Right ventricle myocardium inferior (tissue), 1 donor: ENCODE measurements around the gene KIF5A. TPM values are rescaled to one million over a fixed set of nuclear protein-coding genes. Genes with fewer than 3 reads are reported as not detected.
A peak's percentile ranks its signal among the peaks of the same experiment; 100 is the strongest.
"Not testable (repeated sequence)": the region's sequence is repeated elsewhere in the genome, so short reads cannot be mapped to it uniquely, and the experiment has no call there.

ENCODE experiments used
- ATAC-seq: fragments of 200-7000 bp; cut with Tn5 transposase; one replicate; pipeline ENCODE4 v1.9.1; 2020; ENCODE audit warnings: mild to moderate bottlenecking, moderate library complexity
- DNase-seq: peaks from one replicate; pipeline ENCODE4 v3.0.0; 2021; ENCODE audit errors: missing footprints
- intact Hi-C: fragments of 100-400 bp; cut with DNase I; formaldehyde crosslinking; loops from one replicate; pipeline ENCODE4 v1.11.0; 2022
- total RNA-seq: library from RNA; stranded (reverse); fragmentation: NEBNext Ultra II Directional; extraction: Animal tissue kit (Norgen Biotek cat#: 25700); gene quantifications from one replicate; pipeline ENCODE4 v1.2.1, GENCODE V29; 2021
- donor health status: DM: no; HTN: yes; CAD: no; lungs with severe emphysema.

Gene KIF5A
- total RNA-seq, 1 donor from 2014 or later: 0.05 TPM

GRCh38 chr12:57609101-57609780 lies 59.4 kb downstream of the KIF5A start:
- DNase-seq (no peak), ATAC-seq (no peak)
- intact Hi-C loops: no loop called here

- intact Hi-C loops: loop anchor here (5.0 kb wide), 1 partner anchor 88 kb away; the partner anchor contains the start of genes DDIT3 and MBD6
- ATAC-seq (peak; percentile 18), DNase-seq (no peak)
Measured at GRCh38 chr12:57609781-57610553, 60.1 kb downstream of the KIF5A start.

GRCh38 chr12:57610554-57611107 lies 60.8 kb downstream of the KIF5A start:
- intact Hi-C loops: loop anchor here (5.0 kb wide), 1 partner anchor 88 kb away; the partner anchor contains the start of genes DDIT3 and MBD6
- ATAC-seq (peak; percentile 50), DNase-seq (no peak)

- intact Hi-C loops: loop anchor here (5.0 kb wide), 1 partner anchor 89 kb away; the partner anchor contains the start of genes DDIT3 and MBD6
- ATAC-seq (peak; percentile 91), DNase-seq (peak; percentile 87)
Measured at GRCh38 chr12:57611108-57611826, 61.4 kb downstream of the KIF5A start, which contains the start of gene ARHGEF25. Gene ARHGEF25 (plus strand): TSS chr12:57611435. CDS start chr12:57611895, 460 bp downstream.

- DNase-seq: no peak
Measured at GRCh38 chr12:57611827-57612710, 62.2 kb downstream of the KIF5A start.

DNA sequence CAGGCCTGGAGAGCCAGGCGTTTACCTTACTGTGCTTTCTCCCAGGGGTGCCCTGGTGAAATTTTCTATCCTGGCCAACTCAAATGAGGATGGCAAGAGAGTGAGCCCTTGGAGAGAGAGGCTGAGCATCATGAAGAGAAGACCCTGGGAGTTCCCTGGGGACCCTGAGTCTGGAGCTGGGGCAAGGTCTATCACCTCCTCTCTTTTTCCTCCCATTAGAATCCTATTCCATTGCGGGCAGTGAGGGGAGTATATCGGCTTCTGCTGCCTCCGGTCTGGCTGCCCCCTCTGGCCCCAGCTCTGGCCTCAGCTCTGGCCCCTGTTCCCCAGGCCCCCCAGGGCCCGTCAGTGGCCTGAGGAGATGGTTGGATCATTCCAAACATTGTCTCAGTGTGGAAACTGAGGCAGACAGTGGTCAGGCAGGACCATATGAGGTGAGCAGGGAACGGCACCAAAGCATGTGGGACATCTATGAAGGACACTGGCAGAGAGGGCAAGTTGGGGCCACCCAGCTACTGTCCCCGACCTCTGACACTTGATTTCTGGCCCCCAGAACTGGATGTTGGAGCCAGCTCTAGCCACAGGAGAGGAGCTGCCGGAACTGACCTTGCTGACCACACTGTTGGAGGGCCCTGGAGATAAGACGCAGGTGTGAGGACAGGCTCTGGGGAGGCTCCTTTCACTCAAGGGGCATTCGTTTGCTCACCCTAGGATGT lies 63.0 kb downstream of the KIF5A start:
- no peak for ATAC-seq

More at GRCh38 chr12:57611827-57612710, 62.2 kb downstream of the KIF5A start:
- no peak for ATAC-seq
- intact Hi-C loops: loop anchor here (5.0 kb wide), 1 partner anchor 90 kb away; the partner anchor contains the start of genes DDIT3 and MBD6

DNA sequence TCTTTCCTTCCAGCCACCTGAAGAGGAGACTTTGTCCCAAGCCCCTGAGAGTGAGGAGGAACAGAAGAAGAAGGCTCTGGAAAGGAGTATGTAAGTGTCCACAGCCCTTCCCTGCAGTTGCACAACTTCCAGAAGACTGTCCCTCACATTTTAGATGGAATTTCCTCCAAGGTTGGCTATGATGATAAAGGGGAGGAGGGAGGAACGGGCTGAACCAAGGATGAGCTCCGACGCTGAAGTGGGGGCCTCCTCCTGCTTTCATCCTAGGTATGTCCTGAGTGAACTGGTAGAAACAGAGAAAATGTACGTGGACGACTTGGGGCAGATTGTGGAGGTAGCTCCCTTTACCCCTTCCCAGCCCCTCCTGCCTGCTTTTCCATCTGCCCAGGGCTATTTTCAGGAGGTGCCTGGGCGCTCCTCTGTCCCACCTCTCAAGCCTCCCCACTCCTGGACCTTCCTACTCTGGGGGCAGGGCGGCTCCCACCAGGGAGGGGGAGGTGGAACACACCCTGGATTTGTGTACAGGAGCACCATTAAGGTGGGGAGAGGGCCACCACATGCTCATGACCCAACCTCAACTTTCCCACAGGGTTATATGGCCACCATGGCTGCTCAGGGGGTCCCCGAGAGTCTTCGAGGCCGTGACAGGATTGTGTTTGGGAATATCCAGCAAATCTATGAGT lies 63.7 kb downstream of the KIF5A start:
- intact Hi-C loops: loop anchor here (5.0 kb wide), 1 partner anchor 91 kb away; the partner anchor contains the start of genes DDIT3 and MBD6
- DNase-seq: no peak
- ATAC-seq: no peak

More for the DNA sequence above, 63.0 kb downstream of the KIF5A start:
- intact Hi-C loops: loop anchor here (5.0 kb wide), 1 partner anchor 91 kb away; the partner anchor contains the start of genes DDIT3 and MBD6
- no peak for DNase-seq

DNA sequence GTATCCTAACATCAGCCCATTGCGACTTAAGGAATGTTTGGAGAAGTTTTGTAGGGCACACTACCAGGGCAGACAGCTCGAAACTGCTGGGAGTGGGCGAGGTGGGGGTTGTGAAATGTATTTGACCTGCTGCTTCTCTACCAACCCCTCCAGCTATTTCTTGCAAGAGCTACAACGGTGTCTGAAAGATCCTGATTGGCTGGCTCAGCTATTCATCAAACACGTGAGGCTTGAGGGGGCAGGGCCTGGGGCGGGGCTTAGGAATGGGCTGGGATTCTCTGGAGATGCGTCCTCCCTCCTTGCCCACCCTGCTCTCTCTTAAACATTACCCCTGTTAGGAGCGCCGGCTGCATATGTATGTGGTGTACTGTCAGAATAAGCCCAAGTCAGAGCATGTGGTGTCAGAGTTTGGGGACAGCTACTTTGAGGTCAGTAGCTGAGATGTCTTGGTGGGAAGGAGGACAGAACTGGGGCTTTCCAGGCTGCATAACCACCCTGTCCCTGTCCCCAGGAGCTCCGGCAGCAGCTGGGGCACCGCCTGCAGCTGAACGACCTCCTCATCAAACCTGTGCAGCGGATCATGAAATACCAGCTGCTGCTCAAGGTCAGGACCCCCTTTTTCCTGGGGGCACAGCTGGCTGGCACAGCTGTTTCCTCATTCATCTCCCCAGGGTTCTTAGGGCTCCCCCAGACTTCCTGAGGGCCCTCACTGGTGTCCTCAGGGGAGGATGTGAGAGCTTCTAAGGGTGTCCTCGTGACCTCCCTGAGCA lies 64.5 kb downstream of the KIF5A start:
- DNase-seq (no peak), ATAC-seq (no peak)
- intact Hi-C loops: loop anchor here (5.0 kb wide), 1 partner anchor 92 kb away; the partner anchor contains the start of genes DDIT3 and MBD6

DNA sequence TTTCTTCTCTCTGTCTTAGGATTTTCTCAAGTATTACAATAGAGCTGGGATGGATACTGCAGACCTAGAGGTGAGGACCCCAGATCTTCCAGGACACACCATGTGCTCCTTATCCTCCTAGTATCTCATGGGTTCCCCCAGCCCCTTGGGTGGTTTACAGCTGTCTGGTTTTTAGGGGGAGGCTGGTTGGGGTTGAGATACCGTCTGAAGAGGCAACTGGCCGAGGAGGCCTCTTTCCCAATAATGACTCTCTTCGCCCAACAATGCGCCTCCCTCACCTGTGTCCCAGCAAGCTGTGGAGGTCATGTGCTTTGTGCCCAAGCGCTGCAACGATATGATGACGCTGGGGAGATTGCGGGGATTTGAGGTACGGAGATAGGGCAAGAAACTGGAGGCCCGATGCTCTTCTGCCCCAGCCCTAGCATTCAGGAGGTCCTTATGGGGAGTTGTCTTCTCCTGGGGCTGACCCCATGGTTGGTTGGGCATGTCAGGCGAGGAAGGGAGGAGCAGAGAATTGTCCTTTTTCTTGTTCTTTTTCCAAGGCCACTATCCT lies 65.2 kb downstream of the KIF5A start:
- intact Hi-C loops: loop anchor here (5.0 kb wide), 1 partner anchor 93 kb away; the partner anchor contains the start of genes DDIT3 and MBD6
- no peak for DNase-seq
- ATAC-seq: no peak

DNA sequence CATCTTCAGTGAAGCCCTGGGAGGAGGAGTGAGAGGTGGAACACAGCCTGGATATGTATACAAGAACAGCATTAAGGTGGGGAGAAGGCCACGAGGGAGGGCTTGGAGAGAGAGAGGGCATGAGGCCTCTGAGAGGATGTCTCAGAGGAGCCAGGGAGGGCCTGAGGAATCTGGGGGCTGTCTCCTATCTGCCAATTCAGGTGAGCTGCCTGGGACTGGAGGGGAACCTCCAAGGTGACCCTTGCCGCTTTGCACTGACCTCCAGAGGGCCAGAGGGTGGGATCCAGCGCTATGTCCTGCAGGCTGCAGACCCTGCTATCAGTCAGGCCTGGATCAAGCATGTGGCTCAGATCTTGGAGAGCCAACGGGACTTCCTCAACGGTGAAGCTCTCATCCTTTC lies 65.8 kb downstream of the KIF5A start:
- ATAC-seq (no peak), DNase-seq (no peak)
- intact Hi-C loops: no loop called here

- no peak for DNase-seq
- intact Hi-C loops: no loop called here
- ATAC-seq: no peak
Measured at GRCh38 chr12:57616383-57617101, 66.7 kb downstream of the KIF5A start.

GRCh38 chr12:57617942-57618341 lies 68.1 kb downstream of the KIF5A start:
- DNase-seq (no peak), ATAC-seq (no peak)
- intact Hi-C loops: no loop called here

GRCh38 chr12:57618431-57618830 lies 68.6 kb downstream of the KIF5A start:
- not testable (repeated sequence) for DNase-seq

DNA sequence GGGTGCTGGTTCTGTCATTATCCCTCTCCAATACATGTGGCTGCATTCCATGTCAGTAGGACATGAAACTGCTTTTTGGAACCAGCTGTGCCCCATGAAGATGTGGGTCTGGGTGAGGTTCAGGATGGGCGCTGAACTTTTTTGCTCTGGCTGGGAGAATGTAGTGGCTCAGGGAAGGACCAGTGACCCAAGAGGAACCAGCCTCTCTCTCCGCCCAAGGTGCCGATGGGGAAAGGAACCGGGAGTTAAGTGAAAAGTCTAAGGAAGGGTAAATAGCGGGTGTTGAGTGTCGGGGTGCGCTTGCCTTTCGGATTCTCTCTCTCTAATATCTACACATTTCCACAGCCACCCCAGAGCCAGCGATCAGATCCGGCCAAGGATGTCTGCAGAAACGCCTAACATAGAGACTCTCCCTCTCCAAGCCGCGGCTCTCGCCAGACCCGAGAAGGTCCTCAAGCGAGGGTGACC lies 69.2 kb downstream of the KIF5A start:
- intact Hi-C loops: no loop called here
- ATAC-seq (no peak), DNase-seq (no peak)

More at GRCh38 chr12:57618431-57618830, 68.6 kb downstream of the KIF5A start:
- ATAC-seq, intact Hi-C loops: not testable (repeated sequence)
